ENCODE results near the gene MEDAG.

MEDAG gene

DNA sequence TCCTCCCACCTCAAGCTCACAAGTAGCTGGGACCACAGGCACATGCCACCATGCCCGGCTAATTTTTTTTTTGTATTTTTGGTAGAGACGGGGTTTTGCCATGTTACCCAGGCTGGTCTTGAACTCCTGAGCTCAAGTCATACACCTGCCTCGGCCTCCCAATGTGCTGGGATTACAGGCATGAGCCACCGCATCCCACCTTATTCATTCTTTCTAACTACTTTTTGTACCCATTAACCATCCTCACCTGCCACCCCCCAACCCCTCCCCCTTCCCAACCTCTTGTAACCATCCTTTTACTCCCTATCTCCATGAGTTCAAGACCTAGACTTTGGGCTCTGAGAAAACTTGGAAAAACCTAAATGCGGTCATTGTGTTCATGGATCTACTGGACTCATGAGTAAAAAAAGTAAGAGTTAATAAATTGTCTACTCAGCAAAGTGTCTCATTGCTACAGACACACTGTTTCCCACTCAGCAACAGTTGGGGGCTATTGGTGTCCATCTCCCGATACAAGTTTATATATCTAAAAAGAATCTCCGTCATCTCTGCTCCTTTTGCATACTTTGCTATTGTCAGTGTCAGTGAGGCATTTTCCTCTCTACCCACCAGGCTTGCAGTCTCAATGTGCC, 44.1 kb upstream of the MEDAG start:
- no peak overlapping the region for H3K4me3 ChIP-seq (ENCODE audit: low read depth, low read length)
- TF ChIP-seq POLR2A (IDR thresholded peaks at IDR 0.05; ENCODE audit: extremely low read depth, insufficient read length) (no peak), CTCF (IDR thresholded peaks at IDR 0.05; ENCODE audit: low read depth, low read length) (no peak), MYC (IDR thresholded peaks at IDR 0.05; ENCODE audit: low read depth, low read length) (no peak), MAX (IDR thresholded peaks at IDR 0.05; ENCODE audit: low read depth, low read length) (no peak)

GRCh38 chr13:30862707-30863106, 43.4 kb upstream of the MEDAG start:
- DNase-seq (ENCODE audit: low read depth): no peak
- TF ChIP-seq CTCF (IDR thresholded peaks at IDR 0.05; ENCODE audit: low read depth, low read length) (no peak), MAX (IDR thresholded peaks at IDR 0.05; ENCODE audit: low read depth, low read length) (no peak), POLR2A (IDR thresholded peaks at IDR 0.05; ENCODE audit: extremely low read depth, insufficient read length) (no peak), MYC (IDR thresholded peaks at IDR 0.05; ENCODE audit: low read depth, low read length) (no peak)
- H3K4me3 ChIP-seq (ENCODE audit: low read depth, low read length): no peak overlapping the region

More for the DNA sequence above, 44.1 kb upstream of the MEDAG start:
- no peak for DNase-seq (ENCODE audit: low read depth)

GRCh38 chr13:30863231-30863630, 42.8 kb upstream of the MEDAG start:
- no peak for TF ChIP-seq MAX (IDR thresholded peaks at IDR 0.05; ENCODE audit: low read depth, low read length)
- no peak for TF ChIP-seq MYC (IDR thresholded peaks at IDR 0.05; ENCODE audit: low read depth, low read length)
- no peak for TF ChIP-seq CTCF (IDR thresholded peaks at IDR 0.05; ENCODE audit: low read depth, low read length)
- no peak for TF ChIP-seq POLR2A (IDR thresholded peaks at IDR 0.05; ENCODE audit: extremely low read depth, insufficient read length)
- no peak overlapping the region for H3K4me3 ChIP-seq (ENCODE audit: low read depth, low read length)
- DNase-seq (ENCODE audit: low read depth): no peak

DNA sequence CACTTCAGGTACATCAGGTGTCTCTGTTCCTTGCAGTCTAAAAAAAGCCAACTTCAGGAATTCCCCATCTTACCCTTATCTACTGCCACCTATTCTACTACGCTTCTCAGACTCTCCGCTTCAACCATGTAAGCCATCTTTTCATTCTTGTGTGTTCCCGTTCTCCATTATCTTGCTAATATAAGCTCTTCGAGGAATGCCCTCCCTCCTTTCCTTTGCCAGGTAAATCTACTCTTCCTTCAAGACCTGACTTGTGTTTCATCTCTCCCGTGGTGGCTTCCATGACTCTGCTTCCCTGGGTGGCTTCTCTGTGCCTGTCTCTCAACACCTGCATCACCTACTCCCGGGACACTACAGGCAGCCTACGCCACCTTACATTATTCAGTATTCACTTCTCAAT, 42.3 kb upstream of the MEDAG start:
- H3K4me3 ChIP-seq (ENCODE audit: low read depth, low read length): no peak overlapping the region
- DNase-seq (ENCODE audit: low read depth): no peak
- TF ChIP-seq MYC (IDR thresholded peaks at IDR 0.05; ENCODE audit: low read depth, low read length) (no peak), MAX (IDR thresholded peaks at IDR 0.05; ENCODE audit: low read depth, low read length) (no peak), POLR2A (IDR thresholded peaks at IDR 0.05; ENCODE audit: extremely low read depth, insufficient read length) (no peak), CTCF (IDR thresholded peaks at IDR 0.05; ENCODE audit: low read depth, low read length) (no peak)

- no peak for DNase-seq (ENCODE audit: low read depth)
- TF ChIP-seq CTCF (IDR thresholded peaks at IDR 0.05; ENCODE audit: low read depth, low read length) (no peak), MYC (IDR thresholded peaks at IDR 0.05; ENCODE audit: low read depth, low read length) (no peak), POLR2A (IDR thresholded peaks at IDR 0.05; ENCODE audit: extremely low read depth, insufficient read length) (no peak), MAX (IDR thresholded peaks at IDR 0.05; ENCODE audit: low read depth, low read length) (no peak)
Observed at GRCh38 chr13:30864433-30865122, 41.5 kb upstream of the MEDAG start.

More at GRCh38 chr13:30864433-30865122, 41.5 kb upstream of the MEDAG start:
- no peak overlapping the region for H3K4me3 ChIP-seq (ENCODE audit: low read depth, low read length)
